ENCODE results near the gene SERPINB6. TPM values are rescaled to one million over a fixed set of nuclear protein-coding genes. Genes with fewer than 3 reads are reported as not detected.

The SERPINB6 gene
- polyA plus RNA-seq, 2 of the 4 experiments (the other 2 are of a cell fraction): 104 to 126 TPM

DNA sequence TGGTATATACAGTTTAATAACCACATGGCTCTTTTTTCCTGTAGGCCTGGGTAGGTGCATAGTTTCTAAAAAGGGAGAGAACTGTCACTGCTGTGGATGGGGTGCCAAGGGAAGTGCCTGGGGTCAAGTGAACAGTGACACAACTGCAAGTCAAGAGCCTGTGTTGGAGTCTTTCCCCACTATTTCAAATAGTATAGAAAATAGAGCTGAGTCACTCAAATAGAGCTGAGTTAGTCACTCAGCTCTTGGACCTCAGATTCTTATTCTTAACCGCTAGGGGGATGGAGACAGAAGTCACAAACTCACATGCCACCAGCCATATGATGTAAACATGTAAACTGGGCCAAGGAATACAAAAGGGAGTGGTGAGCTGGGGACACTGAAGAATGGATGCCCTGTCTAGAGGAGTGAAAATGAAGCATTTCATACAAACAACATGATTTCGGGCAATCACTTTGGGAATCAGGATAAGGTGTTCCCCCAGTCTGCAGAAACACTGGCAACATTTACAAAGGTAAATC is 30.5 kb upstream of the SERPINB6 start (continued):
- TF ChIP-seq, protein P1, sequence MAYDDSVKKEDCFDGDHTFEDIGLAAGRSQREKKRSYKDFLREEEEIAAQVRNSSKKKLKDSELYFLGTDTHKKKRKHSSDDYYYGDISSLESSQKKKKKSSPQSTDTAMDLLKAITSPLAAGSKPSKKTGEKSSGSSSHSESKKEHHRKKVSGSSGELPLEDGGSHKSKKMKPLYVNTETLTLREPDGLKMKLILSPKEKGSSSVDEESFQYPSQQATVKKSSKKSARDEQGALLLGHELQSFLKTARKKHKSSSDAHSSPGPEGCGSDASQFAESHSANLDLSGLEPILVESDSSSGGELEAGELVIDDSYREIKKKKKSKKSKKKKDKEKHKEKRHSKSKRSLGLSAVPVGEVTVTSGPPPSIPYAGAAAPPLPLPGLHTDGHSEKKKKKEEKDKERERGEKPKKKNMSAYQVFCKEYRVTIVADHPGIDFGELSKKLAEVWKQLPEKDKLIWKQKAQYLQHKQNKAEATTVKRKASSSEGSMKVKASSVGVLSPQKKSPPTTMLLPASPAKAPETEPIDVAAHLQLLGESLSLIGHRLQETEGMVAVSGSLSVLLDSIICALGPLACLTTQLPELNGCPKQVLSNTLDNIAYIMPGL (CRISPR knock-in tag; IDR thresholded peaks at IDR 0.05; ENCODE audit: borderline replicate concordance): no peak

DNA sequence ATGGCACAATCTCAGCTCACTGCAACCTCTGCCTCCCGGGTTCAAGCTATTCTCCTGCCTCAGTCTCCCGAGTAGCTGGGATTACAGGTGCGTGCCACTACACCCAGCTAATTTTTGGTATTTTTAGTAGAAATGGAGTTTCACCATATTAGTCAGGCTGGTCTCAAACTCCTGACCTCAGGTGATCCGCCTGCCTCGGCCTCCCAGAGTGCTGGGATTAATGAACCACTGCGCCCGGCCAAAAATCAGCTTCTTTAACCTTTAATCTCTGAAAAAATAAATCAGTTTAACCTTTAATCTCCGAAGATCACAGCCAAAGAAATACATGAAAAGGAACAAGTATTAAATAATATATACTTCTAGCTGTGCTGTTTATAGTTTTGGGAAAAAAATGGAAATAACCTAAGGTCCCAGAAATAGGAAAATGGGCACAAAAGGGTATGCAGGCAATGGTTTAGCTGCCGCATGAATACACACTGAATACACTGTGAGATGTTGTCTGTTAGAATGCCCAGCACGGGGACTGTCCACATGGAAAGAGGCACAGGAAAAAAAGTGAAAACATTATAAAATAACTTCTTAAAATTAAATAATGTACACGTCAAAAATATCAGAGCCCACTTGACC is 29.9 kb upstream of the SERPINB6 start:
- H3K4me3 ChIP-seq: peak overlapping the region; percentile 69
- CTCF ChIA-PET: interaction anchor here (0.6 to 2.7 kb wide), 19 partner anchors 10 to 159 kb away, joined by 3 to 18 read pairs (median 4); partner anchors contain the start of gene SERPINB1
- TF ChIP-seq GATA3 (IDR thresholded peaks at IDR 0.05; ENCODE audit: borderline replicate concordance): no peak
- TF ChIP-seq EHMT2 (IDR thresholded peaks at IDR 0.05; ENCODE audit: low read depth): no peak
- no peak for TF ChIP-seq POLR2A (IDR thresholded peaks at IDR 0.05; ENCODE audit: low read length)
- no peak for TF ChIP-seq MAFK (IDR thresholded peaks at IDR 0.05; ENCODE audit: partially characterized antibody)
- TF ChIP-seq BHLHE40 (IDR thresholded peaks at IDR 0.05; ENCODE audit: low read depth, low read length): no peak
- TF ChIP-seq TFCP2L1 (CRISPR knock-in tag; IDR thresholded peaks at IDR 0.05): no peak
- TF ChIP-seq HEYL (CRISPR knock-in tag; IDR thresholded peaks at IDR 0.05): no peak
- TF ChIP-seq RFX5 (IDR thresholded peaks at IDR 0.05): no peak
- no peak for TF ChIP-seq HOXB5 (CRISPR knock-in tag; IDR thresholded peaks at IDR 0.05)
- no peaks in the 10 kb centered on the region for H3K9me3 ChIP-seq
- H3K27ac ChIP-seq: peak overlapping the region; percentile 90 to 98
- FAIRE-seq (no peak), DNase-seq (ENCODE audit: low read depth in 1 of 2, low spot score in 1 of 2) (no peak), ATAC-seq (no peak)
- peak overlapping the region; percentile 84 for H3K4me2 ChIP-seq
- H3K4me1 ChIP-seq: peaks cover 23% of the 10 kb centered on the region
- POLR2A ChIA-PET: interaction anchor here (0.7 to 1.7 kb wide), 8 partner anchors 10 to 63 kb away, joined by 3 to 15 read pairs (median 4); no protein-coding TSS in a partner anchor
- 64% methylated on average over 11 of the region's 11 CpGs for WGBS (ENCODE audit: missing lambda C conversion rate)

DNA sequence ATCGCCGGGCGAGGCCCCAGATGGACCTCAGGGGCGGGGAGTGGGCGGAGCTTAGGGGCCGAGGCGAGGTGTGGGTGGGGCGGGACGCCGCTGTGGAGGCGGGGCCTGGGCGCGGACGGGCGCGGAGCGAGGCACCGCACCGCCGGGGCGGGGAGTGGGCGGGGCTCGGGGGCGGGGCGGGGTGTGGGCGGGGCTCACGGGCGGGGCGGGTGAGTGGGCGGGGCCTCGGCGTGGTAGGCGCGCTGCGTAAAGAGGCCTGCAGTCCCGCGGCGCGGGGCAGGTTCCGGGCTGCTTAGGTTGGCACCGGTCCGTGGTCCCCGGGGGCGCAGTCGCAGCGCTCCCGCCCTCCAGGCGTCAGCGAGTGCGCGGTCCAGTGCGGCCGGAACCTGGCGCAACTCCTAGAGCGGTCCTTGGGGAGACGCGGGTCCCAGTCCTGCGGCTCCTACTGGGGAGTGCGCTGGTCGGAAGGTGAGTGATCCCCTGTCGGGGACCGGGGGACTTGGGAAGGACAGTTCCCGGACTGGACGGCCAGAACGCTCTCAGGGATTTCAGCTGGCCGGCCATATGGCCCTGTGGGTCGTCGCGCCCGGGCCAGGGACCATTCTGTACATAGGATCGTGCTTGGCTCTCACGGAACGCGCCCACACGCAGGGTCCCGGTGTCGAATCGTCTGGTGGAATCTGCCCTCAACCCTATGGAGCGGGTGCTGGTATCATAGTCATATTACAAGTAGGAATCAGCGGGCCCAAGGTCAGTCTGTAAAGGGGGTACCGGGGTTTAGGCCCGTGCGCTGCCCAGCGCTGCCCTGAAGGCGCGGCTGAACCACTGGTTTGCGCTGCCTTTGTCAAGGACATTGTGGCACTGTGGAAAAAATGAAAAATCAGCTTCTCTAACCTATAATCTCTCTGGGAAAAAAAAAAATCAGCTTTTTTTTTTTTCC is 28.5 kb upstream of the SERPINB6 start, which contains the start of gene NQO2:
NQO2 (plus strand) TSS at position 277 of the 940 bp plus-strand sequence. CDS start 6,659 bp downstream, outside the sequence.
- FAIRE-seq (no peak), DNase-seq (ENCODE audit: low read depth in 1 of 2, low spot score in 1 of 2) (peak; percentile 80 to 84), ATAC-seq (peak; percentile 75 to 81)
- WGBS (ENCODE audit: missing lambda C conversion rate): 2% methylated on average over 18 of the region's 87 CpGs
- Histone ChIP-seq H3K4me3 (peak within 1 kb of the TSS; percentile 69), H3K4me1 (peaks cover 23% of the 10 kb centered on the region), H3K27ac (peak within 1 kb of the TSS; percentile 90 to 98), H3K4me2 (peak within 1 kb of the TSS; percentile 91), H3K9me3 (no peaks in the 10 kb centered on the region)
- CTCF ChIA-PET: interaction anchor here (0.6 to 2.7 kb wide), 11 partner anchors 17 to 735 kb away, joined by 3 to 18 read pairs (median 3); no protein-coding TSS in a partner anchor
- TF ChIP-seq JUN (IDR thresholded peaks at IDR 0.05) (peak in 1 of 2 experiments; percentile 71; a peak in 2 of 5 replicates), CHD2 (IDR thresholded peaks at IDR 0.05; ENCODE audit: low read length, partially characterized antibody) (no peak), CBX8 (IDR thresholded peaks at IDR 0.05) (no peak), POLR2A (IDR thresholded peaks at IDR 0.05; ENCODE audit: low read length) (peak; percentile 96), PHF8 (IDR thresholded peaks at IDR 0.05; ENCODE audit: borderline replicate concordance, low read depth) (peak; percentile 83), NFE2L2 (conservative IDR thresholded peaks at IDR 0.05; ENCODE audit: low read length) (no peak), MAX (IDR thresholded peaks at IDR 0.05) (peak; percentile 51; the same call in 1 of the 2 replicates), CTCF (IDR thresholded peaks at IDR 0.05) (no peak), RNF2 (IDR thresholded peaks at IDR 0.05; ENCODE audit: borderline replicate concordance, low read depth) (no peak)
- TF ChIP-seq, protein P2, sequence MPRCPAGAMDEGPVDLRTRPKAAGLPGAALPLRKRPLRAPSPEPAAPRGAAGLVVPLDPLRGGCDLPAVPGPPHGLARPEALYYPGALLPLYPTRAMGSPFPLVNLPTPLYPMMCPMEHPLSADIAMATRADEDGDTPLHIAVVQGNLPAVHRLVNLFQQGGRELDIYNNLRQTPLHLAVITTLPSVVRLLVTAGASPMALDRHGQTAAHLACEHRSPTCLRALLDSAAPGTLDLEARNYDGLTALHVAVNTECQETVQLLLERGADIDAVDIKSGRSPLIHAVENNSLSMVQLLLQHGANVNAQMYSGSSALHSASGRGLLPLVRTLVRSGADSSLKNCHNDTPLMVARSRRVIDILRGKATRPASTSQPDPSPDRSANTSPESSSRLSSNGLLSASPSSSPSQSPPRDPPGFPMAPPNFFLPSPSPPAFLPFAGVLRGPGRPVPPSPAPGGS (IDR thresholded peaks at IDR 0.05): 0 out of 3 replicates have a peak, but pooled peaks have one; percentile 52
- POLR2A ChIA-PET: interaction anchor here (0.6 to 2.1 kb wide), 15 partner anchors 11 to 920 kb away, joined by 3 to 22 read pairs (median 3); partner anchors contain the start of genes RIPK1, SERPINB1, SERPINB6 and WRNIP1

All from A549 (cell line).